OCI-LY7 (cell line): Measurements from ENCODE around the gene PSMG1.

Experiments used
- EZH2phosphoT487 ChIP-seq: fragments of 200-600 bp; sonication (generic); IDR thresholded peaks from 2 replicates; pipeline ENCODE4 v1.6.1; 2018; ENCODE audit warnings: low read depth, borderline replicate concordance, mild to moderate bottlenecking, mixed run types, antibody characterized with exemption, low read length, moderate library complexity, mixed read lengths
- TF ChIP-seq, protein P1 (sequence below): fragments of 200-600 bp; sonication (generic); conservative IDR thresholded peaks from 2 replicates; pipeline ENCODE4 v1.5.1; 2014; ENCODE audit warnings: mild to moderate bottlenecking, antibody characterized with exemption, low read length, moderate library complexity, mixed read lengths

DNA sequence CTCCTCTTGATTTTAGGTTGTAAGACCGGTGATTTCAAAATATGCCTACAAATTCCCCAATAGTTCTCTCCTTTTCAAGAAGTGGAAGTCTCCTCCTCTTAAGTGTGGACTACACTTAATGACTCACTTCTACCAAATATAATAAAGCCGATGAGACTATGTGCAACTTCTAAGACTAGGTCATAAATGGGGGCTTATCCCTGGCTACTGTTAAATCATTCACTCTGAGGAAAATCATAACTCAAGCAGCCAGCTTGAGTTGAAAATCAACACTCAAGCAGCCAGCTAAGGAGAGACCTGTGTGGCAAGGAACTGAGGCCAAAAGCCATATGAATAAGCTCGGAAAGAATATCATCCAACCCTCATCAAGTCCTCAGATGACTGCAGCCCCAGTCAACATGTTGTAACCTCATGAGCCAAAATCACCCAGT lies 49.6 kb upstream of the PSMG1 start:
- TF ChIP-seq, protein P1, sequence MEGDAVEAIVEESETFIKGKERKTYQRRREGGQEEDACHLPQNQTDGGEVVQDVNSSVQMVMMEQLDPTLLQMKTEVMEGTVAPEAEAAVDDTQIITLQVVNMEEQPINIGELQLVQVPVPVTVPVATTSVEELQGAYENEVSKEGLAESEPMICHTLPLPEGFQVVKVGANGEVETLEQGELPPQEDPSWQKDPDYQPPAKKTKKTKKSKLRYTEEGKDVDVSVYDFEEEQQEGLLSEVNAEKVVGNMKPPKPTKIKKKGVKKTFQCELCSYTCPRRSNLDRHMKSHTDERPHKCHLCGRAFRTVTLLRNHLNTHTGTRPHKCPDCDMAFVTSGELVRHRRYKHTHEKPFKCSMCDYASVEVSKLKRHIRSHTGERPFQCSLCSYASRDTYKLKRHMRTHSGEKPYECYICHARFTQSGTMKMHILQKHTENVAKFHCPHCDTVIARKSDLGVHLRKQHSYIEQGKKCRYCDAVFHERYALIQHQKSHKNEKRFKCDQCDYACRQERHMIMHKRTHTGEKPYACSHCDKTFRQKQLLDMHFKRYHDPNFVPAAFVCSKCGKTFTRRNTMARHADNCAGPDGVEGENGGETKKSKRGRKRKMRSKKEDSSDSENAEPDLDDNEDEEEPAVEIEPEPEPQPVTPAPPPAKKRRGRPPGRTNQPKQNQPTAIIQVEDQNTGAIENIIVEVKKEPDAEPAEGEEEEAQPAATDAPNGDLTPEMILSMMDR = no peak
- TF ChIP-seq EZH2phosphoT487 = no peak
